BLaER1 treated with 17β-estradiol and CSF1 and Interleukin-3, amounts not matched to agents 10 nM and 100 nM (cell line): ENCODE measurements around the gene KRTAP17-1.
A peak's percentile ranks its signal among the peaks of the same experiment; 100 is the strongest.
"Not testable (repeated sequence)": the region's sequence is repeated elsewhere in the genome, so short reads cannot be mapped to it uniquely, and the experiment has no call there.

Experiments
- H3K27ac ChIP-seq, 11 experiments: shearing (Covaris generic); formaldehyde crosslinking; 2 replicates each; pipeline ENCODE4 v1.8.1; 2022
- H3K27me3 ChIP-seq, 11 experiments: shearing (Covaris generic); formaldehyde crosslinking; 2 replicates each; pipeline ENCODE4 v1.8.1; 2022
- H3K36me3 ChIP-seq, 11 experiments: shearing (Covaris generic); formaldehyde crosslinking; 2 replicates each; pipeline ENCODE4 v1.8.1; 2022
- H3K4me1 ChIP-seq, 10 experiments: shearing (Covaris generic); formaldehyde crosslinking; 2 replicates each; pipeline ENCODE4 v1.8.1; 2022
- H3K4me2 ChIP-seq, 11 experiments: shearing (Covaris generic); formaldehyde crosslinking; 2 replicates each; pipeline ENCODE4 v1.8.1; 2022
- H3K4me3 ChIP-seq, 10 experiments: shearing (Covaris generic); formaldehyde crosslinking; 2 replicates each; pipeline ENCODE4 v1.8.1; 2022
- H3K9ac ChIP-seq, 11 experiments: shearing (Covaris generic); formaldehyde crosslinking; 2 replicates each; pipeline ENCODE4 v1.8.1; 2022
- H3K9me3 ChIP-seq, 11 experiments: shearing (Covaris generic); formaldehyde crosslinking; replicated peaks in 1 of 11; 2 replicates each; pipeline ENCODE4 v1.8.1; 2022
- H4K20me1 ChIP-seq, 11 experiments: shearing (Covaris generic); formaldehyde crosslinking; 2 replicates each; pipeline ENCODE4 v1.8.1; 2022
- Cebpa-rat ChIP-seq, 11 experiments: shearing (Covaris generic); IDR thresholded peaks; 2 replicates each; pipeline ENCODE4 v1.8.1; 2022

KRTAP17-1 gene

GRCh38 chr17:41271858-41272257 lies 43.7 kb downstream of the KRTAP17-1 start:
- Histone ChIP-seq H3K9ac (no peak overlapping the region), H4K20me1 (no peaks in the 10 kb centered on the region), H3K27ac (no peak overlapping the region), H3K4me1 (peaks cover 0 to 10% (median 0%) of the 10 kb centered on the region in 10 experiments; a peak in 4 of 20 replicates), H3K36me3 (no peaks in the 10 kb centered on the region), H3K9me3 (no peaks in the 10 kb centered on the region), H3K4me3 (no peak overlapping the region), H3K4me2 (no peak overlapping the region), H3K27me3 (no peaks in the 10 kb centered on the region)
- TF ChIP-seq Cebpa-rat (IDR thresholded peaks at IDR 0.05), result no peak

GRCh38 chr17:41271323-41271722 lies 44.2 kb downstream of the KRTAP17-1 start:
- not testable (repeated sequence) for H3K27me3 ChIP-seq, H3K9ac ChIP-seq, H3K9me3 ChIP-seq, H3K27ac ChIP-seq, H3K4me1 ChIP-seq, H3K36me3 ChIP-seq, H3K4me3 ChIP-seq, H4K20me1 ChIP-seq, H3K4me2 ChIP-seq

GRCh38 chr17:41267711-41268110 lies 47.8 kb downstream of the KRTAP17-1 start:
- H3K36me3 ChIP-seq, result no peaks in the 10 kb centered on the region
- H3K4me3 ChIP-seq, result no peak overlapping the region
- no peak for TF ChIP-seq Cebpa-rat (IDR thresholded peaks at IDR 0.05)
- H4K20me1 ChIP-seq, result no peaks in the 10 kb centered on the region
- H3K27me3 ChIP-seq, result no peaks in the 10 kb centered on the region
- no peak overlapping the region for H3K9ac ChIP-seq
- no peaks in the 10 kb centered on the region for H3K9me3 ChIP-seq
- no peak overlapping the region for H3K27ac ChIP-seq
- H3K4me1 ChIP-seq, result peaks cover 0 to 9% (median 0%) of the 10 kb centered on the region in 10 experiments; a peak in 3 of 20 replicates
- no peak overlapping the region for H3K4me2 ChIP-seq

GRCh38 chr17:41265078-41265477 lies 50.4 kb downstream of the KRTAP17-1 start, which contains the start of gene KRTAP9-6:
TSS of gene KRTAP9-6 (plus strand) at chr17:41265378. CDS start at chr17:41265378, 0 bp downstream.
- Histone ChIP-seq H3K9me3 (no peaks in the 10 kb centered on the region), H4K20me1 (no peaks in the 10 kb centered on the region), H3K9ac (no peak within 1 kb of the TSS), H3K36me3 (no peaks in the 10 kb centered on the region), H3K4me3 (no peak within 1 kb of the TSS), H3K4me2 (peak within 1 kb of the TSS in 2 of 11 experiments; percentile 34; a peak in 4 of 22 replicates), H3K27ac (no peak within 1 kb of the TSS), H3K4me1 (peaks cover 0 to 12% (median 0%) of the 10 kb centered on the region in 10 experiments; a peak in 3 of 20 replicates), H3K27me3 (no peaks in the 10 kb centered on the region)
- TF ChIP-seq Cebpa-rat (IDR thresholded peaks at IDR 0.05), result no peak
